HG03039 (cell line): ENCODE measurements around the gene MLEC.

Experiments used
- ATAC-seq: cut with Tn5 transposase; IDR thresholded peaks from one replicate; pipeline ENCODE4 v1.9.1; 2021; ENCODE audit warnings: mild to moderate bottlenecking, moderate library complexity; ENCODE audit not compliant: unreplicated experiment

Gene MLEC, protein sequence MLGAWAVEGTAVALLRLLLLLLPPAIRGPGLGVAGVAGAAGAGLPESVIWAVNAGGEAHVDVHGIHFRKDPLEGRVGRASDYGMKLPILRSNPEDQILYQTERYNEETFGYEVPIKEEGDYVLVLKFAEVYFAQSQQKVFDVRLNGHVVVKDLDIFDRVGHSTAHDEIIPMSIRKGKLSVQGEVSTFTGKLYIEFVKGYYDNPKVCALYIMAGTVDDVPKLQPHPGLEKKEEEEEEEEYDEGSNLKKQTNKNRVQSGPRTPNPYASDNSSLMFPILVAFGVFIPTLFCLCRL

DNA sequence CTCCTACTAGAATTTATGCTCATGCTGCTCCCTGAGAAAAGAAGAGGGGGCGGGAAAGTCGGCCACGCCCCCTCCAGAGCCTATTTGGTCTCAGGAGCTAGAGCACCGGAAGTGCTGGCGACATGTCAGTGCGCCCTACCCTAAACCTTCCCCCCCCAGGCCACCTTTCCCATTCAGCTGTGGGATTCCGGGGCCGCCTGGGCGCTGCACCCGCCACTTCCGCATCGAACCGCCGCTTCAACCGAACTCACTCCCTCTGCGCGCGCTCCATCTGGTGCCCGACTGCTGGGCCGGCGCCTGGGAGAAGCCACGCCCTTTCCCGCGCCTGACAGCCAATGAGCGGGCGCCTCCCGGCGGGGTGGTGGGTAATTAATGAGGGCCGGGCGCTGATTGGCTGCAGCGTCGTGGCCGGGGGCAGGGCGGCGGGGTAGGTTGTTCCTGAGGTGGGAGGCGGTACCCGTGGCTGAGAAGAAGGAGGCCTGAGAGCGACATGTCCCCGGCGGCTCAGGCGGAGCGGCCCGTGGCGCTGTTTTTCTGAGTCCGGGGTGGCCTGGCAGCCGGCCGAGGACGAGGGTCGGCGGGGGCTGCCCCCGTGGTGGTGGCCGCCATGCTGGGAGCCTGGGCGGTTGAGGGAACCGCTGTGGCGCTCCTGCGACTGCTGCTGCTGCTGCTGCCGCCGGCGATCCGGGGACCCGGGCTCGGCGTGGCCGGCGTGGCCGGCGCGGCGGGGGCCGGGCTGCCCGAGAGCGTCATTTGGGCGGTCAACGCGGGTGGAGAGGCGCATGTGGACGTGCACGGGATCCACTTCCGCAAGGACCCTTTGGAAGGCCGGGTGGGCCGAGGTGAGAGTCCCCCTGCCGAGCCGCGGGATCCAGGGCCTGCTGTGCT is at the start of gene MLEC:
MLEC (plus strand) TSS at position 460 of the 888 bp plus-strand sequence; CDS start at position 608, 148 bp downstream.
- ATAC-seq, result peak; percentile 65

DNA sequence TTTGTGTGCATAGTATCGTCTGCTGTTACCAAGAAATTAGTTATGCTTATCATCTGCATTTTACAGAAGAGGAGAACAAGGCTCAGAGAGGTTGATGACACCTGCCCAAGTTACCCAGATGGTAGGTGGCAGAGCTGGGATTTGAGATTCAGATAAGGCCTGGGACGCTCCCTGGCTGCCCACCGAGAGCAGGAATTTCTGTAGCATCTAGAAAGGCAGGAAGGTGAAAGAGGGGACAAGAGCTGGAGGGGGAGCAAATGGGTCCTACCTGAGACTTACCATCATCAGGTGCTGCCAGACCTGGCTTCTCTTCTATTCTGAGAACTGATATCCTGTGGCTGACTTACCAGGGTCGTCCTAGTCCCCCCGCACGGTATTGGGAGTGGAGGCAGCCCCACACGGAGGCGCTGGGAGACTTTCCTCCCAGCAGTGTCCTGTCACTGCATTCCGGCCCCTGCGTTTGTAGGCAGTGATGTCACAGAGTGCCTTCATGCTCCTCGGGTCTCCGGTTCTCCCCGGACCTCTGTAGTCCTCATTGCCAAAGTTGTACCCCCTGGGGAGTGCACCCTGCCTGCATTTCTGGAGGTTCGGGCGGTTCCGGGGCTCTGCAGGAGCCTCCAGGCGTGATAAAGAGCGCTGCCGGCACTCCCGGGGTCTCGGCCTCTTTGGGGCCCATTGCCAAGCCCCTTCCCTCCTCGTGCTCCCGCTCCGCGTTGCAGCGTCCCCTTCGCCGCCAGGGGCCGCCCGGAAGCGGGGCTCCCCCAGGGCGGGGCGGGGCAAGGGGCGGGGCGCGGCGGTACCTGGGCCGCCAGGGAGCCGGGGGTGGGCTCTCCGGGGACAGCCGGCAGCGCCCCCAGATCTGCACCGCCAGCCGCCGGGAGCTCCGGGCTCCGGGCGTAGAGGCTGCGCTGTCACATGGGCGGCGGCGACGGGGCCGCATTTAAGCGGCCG is 46.9 kb upstream of the MLEC start, which contains the start of gene CABP1:
CABP1 (plus strand) TSS at position 856 of the 951 bp plus-strand sequence; CDS start at position 916, 60 bp downstream.
- ATAC-seq, result peak; percentile 54

DNA sequence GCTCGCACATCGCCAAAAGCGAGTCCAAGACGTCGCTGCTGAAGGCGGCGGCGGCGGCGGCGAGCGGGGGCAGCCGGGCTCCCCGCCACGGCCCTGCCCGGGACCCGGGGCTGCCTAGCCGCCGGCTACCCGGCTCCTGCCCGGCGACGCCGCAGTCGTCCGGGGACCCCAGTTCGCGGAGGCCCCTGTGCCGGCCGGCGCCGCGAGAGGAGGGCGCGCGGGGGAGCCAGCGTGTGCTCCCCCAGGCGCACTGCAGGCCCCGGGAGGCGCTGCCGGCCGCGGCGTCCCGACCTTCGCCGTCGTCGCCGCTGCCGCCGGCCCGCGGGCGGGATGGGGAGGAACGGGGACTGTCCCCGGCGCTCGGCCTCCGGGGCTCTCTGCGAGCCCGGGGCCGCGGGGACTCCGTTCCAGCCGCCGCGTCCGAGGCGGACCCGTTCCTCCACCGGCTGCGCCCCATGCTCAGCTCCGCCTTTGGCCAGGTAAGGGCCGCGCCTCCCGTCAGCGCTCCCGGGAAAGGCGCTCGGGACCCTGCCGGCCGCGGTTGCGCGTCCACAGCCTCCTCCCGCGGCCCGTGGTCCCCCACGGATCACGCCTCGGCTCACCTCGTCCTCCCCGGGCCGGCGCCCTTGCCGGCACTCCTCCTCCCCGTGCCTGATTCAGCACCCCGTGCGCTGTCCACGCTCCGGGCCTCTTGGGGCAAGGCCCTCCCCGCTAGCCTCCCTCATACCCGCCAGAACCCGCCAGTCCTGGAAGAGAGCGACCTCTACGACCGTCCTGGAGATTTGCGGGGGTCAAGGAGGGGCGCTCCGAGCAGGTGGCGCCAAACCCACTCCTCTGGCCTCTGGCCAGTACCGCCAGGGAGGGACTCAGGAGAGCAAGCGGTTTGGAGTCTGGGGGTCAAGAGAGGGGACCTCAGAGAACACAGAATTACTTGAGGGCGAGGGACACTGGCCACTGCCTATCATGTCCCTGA is 45.8 kb upstream of the MLEC start:
- ATAC-seq, result peak; percentile 34

DNA sequence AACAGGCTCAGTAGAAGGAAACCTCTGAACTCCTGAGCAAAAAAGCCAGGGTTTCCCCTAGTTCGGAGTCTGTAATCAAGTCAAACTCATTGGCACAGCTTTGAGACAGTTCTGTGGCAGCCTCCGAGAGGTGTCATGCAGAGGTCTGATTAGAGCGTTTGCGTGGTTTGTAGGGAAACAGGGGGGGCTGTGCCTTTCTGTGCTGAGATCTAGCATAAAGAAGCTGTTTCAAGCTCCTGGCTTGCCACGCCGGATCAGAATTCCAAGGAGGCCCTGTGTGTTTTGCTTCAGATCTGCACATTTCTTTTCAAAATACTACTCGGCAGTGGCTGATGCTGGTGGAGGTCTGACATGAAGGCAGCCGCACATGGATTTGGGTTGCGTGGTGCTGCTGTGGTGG is 44.8 kb upstream of the MLEC start:
- no peak for ATAC-seq

DNA sequence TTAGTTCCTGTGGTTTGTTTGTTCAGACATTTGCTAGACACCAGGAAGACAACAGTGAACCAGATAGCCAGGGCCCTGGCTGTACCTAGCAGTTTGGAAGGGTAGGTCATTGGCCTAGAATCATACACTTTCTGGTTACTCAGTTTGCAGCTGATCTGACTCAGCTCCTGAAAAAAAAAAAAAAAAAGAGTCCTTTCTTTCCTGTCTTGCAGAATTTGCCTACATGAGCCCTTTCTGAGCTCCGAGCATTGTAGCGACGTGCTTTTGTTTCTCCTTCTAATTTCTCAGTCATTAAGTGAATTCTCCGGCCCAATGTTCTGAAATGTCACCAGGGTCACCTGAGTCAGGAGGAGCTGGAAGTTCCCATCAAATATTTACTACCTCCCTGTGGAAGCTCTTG is 44.1 kb upstream of the MLEC start:
- ATAC-seq, result no peak

DNA sequence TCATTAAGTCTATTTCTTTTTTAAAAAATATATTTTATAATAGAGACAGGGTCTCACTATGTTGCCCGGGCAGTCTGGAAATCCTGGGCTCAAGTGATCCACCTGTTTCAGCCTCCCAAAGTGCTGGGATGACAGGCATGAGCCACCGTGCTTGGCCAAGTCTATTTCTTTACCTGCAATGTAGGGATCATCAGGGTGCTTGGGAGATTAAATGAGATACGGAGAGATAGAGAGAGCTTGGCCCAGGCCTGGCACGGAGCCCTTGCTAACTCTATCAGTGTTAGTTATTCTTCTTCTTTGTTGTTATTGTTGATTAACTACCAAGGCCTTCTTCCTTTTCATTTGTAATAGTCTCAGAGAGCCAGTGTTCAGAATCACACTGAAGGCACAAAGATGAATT is 43.4 kb upstream of the MLEC start:
- no peak for ATAC-seq

DNA sequence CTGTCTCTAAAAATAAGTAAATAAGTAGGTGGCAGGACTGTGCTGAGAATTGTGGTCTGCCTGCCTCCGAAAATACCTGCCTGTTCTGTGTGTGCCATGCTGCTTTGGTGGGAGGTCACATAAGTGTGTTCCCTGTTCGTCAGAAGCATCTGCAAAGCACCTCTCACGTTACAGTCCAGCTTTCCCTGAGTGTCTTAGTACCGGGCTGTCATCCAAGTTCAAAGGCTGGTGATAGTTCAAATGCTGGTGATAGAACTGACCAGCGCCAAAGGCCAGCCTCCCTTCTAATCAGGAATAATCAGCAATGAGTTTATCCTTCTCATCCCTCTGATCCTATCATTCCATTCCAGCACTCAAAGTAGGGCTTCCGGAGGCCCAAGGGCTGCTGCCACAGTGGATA is 40.9 kb upstream of the MLEC start:
- no peak for ATAC-seq

DNA sequence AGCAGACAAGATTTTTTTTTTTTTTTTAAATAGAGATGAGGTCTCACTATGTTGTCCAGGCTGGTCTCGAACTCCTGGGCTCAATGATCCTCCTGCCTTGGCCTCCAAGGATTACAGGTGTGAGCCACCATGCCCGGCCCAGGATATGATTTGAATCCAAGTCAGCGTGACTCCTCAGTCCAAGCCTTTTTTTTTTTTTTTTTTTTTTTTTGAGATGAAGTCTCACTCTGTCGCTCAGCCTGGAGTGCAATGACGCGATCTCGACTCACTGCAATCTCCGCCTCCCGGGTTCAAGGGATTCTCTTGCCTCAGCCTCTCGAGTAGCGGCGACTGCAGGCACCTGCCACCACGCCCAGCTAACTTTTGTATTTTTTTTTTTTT is 39.6 kb upstream of the MLEC start:
- no peak for ATAC-seq

DNA sequence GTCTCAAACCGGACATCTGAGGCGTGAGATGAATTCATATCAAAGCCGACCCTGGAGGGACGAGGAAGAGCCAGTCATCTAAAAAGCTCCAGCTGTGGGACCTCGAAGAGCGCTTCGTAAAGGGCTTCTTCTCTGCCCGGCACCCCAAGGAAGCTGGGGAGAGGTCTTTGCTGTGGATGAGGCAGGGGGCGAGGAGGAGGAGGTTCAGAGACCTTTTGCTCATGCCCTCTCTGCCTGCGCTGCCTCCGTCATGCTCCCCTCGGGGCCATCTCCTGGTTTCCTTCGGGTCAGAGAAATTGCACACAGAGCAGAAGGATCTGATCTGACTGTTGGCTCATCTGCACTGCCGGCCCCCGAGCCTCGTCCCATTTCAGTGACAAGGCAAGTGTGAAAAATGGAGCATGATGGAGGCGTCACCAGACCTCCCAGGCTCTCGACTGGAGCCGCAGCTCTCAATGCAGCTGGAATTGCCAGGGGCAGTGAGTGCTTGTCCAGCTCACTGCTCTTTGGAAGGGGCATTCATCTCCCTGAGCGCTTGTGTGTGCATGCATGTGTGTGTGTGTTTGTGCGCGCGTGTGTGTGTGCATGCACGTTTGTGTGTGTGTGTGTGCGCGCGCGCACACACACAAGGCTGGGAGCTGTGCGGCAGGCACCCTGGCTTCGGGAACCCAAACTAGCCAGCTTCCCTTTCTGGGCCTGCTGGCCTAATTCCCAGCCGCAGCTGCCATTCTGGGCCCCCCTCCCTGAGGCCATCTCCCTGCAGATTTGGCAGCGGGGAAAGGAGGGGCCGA is 37.3 kb upstream of the MLEC start:
- no peak for ATAC-seq

DNA sequence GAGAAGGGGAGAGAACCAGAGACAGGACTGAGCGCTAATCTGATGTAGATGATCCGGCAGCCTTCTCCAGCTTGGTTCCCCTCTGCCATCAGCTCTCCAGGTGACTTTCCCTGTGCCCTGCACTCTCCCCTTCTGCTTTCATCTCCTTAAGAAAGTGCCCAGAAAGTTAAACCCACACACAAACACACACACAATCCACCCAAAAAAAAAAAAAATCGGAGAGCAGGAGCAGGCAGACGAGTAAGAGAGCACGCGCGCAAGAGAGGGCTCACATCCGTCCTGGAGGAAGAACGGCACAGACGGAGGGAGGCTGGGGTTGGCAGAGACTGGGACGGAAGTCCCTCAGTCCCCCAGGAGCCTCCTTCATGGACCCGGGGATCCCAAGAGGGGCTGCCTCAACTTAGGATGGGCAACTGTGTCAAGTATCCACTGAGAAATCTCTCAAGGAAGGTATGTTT is 36.7 kb upstream of the MLEC start:
- no peak for ATAC-seq

DNA sequence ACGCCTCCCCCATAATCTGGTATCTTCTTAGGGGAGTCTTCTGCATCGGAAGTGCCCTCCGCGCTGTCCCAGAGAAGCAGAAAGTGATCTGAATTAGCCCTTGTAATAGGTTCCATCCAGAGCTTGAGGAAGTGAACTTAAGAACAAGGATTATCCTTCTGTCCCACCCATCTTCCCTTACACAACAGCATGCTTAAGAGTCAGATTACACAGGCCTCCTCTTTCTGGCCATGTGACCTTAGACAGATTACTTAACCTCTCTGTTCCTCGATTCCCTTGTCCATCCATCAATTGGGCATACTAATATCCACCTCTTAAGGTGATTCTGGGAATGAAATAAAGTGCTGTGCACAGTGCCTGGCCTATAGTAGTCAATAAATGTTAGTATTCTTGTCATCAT is 35.1 kb upstream of the MLEC start:
- ATAC-seq, result no peak

DNA sequence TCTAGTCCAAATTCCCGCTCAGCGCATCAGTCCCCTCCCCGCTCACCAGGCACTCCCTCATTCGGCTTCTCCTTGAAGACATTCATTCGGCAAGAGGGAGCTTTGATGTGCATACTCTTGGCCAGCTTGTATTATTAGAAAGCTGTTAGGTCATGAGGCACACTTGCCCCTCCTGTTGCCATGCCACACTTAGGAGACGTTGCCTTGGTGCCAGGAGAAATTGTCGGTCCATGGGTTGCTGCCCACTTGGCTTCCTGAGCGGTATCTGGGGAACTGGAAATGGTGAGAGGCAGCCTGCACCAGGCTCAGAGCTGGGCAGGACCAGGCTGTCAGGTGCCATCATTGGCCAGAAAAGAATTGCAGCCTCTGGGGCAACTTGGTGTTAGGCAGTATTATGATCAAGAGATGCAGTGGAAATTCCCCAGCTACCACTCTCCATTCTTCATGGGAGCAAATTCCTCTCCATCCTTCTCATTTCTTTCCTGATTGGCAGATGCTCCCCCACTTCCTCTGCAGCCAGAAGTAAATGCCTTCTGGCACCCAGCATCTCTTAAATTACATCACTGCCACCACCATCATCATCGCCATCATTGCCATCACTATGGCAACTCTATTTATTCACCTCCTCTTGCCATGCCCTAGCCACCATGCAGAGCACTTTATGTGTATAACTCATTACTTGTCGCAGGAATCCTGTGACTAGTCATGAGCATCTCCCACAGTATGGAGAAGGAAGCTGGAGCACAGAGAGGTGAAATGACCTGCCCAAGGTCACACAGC is 34.1 kb upstream of the MLEC start:
- ATAC-seq, result no peak

DNA sequence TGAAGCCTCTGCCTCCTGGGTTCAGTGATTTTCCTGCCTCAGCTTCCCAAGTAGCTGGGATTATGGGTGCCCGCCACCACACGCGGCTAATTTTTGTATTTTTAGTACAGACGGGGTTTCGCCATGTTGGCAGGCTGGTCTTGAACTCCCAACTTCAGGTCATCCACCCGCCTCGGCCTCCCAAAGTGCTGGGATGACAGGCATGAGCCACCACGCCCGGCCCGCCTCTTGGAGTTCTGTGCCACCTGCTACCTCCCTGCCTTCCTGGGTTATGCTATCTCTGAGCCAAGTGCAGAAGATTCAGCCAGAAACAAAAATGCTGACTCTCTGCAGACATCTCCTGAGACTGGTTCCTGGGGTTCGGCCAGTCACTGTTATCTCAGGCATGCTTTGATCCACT is 33.3 kb upstream of the MLEC start:
- no peak for ATAC-seq

DNA sequence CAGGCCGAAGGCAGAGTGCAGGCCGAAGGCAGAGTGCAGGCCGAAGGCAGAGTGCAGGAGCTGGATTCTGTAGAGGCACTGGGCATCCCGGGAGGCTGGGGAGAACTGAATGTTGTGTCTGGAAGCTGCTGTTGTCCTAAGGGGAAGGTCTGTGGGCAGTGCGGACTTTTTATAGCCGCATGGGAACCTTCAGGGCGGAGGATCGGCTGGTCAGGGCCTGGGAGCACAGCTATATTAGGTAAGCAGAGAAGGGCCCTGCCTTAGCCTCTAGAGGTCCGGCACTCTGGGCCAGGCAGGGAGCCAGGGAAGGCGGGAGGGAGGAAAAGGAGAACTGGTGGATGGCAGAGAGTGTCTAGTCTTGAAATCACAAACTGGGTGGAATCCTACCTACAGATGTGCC is 32.3 kb upstream of the MLEC start:
- no peak for ATAC-seq

DNA sequence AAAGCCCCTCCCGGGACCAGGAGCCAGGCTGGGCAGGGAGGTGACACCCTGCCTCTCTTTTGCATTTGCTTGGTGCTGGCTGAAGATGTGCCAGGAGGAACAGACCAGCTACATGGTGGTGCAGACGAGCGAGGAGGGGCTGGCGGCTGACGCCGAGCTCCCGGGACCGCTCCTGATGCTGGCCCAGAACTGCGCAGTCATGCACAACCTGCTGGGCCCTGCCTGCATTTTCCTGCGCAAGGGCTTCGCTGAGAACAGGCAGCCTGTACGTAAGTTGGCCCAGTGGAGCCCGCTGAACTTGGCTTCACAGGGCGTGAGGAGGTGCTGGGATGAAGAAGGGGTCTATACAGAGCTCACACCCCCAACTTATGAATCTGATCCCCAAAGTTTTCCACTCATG is 30.9 kb upstream of the MLEC start:
- ATAC-seq, result no peak

DNA sequence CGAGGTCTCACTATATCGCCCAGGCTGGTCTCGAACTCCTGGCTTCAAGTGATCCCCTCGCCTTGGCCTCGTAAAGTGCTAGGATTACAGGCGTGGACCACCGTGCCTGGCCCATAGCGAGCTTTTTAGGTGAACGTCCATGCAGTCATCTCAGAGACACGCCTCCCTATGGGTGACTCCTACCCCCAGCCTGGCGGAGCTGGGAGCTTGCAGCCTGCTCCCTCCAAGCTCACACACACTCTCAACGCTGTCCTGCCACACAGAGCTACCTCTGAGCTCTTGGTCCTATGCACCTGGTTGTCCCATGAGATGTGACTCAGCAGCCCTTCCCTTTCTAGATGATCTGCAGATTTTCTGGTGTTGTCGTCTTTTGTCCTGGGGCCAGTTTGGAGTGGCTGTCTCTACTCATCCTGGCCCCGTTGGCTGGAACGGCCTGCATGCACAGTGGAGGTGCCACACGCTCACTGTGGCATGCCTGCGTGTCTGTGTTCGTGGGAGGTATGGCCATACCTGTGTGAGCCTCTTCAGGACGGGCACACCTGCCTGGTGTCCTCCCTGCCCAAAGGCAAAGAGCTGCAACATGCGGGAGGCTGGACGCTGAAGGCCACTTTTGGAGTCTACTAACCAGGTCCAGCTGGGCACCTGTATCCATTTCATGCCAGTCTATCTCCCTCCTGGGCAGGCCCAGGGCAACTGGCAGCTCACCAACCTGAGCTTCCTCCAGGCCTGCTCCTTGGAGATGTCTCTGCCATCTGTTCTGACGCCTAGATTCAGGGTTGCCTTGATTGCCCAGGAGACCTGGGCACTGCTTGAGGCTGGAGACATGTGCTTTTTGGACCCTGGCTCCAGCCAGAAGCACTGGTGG is 28.4 kb upstream of the MLEC start:
- no peak for ATAC-seq

DNA sequence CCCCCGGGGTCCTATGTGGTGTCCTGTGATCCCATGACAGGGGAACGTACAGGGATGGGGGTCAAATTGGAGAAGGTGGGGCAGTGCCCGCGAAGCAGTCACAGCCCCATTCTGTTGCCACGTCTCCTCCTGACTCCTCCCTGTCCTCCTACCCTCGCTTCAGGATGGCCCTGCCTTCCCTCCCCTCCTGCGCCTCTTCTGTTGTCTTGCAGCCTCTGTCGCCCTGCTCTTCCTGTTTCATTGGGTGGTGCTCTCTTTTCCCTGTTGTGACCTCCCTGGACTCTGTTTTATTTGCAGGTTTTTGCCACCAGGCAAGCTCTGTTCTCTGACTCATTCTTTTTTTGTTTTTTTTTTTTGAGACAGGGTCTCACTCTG is 27.8 kb upstream of the MLEC start:
- no peak for ATAC-seq
